Inferior parietal cortex (tissue), 1 donor: ENCODE data around the gene TMEM236.
"Not testable (repeated sequence)": the region's sequence is repeated elsewhere in the genome, so short reads cannot be mapped to it uniquely, and the experiment has no call there.

Experiments
- DNase-seq: peaks from one replicate; pipeline ENCODE4 v3.0.0-alpha.2; 2016; ENCODE audit errors: extremely low spot score

TMEM236 gene

DNA sequence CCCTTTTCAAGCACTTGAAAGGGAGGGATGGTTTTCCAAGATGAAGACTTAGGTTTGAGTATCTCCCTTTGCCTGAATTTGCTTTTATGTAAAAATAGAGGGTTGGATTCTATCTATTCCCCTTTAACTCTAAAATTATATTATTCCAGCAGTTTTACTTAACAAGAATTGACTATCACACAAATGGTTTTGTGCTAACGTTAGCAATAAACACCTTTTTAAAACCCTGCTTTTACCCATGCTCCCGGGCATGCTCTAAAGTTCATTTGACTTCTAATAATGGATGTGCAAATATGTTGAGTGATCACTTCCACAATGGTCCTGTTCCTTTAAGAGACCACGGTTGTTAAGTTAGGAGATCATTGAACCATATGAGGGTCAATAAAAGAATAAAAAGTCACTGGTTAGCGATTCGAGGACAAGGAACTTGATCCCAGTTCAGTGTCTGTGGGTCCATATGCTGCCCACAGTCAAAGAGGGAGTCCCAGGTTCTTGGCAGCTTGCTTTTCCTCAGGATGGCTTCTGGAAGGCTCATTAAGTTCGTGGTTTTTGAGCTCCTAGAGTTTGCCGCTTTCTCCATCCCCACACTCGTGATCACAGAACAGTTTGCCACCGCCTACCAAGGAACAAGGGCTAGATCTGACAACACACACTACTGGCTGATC, at the start of gene TMEM236:
TSS of gene TMEM236 (plus strand) at position 421 of the 665 bp plus-strand sequence. CDS start at position 516, 95 bp downstream.
- DNase-seq = no peak

DNA sequence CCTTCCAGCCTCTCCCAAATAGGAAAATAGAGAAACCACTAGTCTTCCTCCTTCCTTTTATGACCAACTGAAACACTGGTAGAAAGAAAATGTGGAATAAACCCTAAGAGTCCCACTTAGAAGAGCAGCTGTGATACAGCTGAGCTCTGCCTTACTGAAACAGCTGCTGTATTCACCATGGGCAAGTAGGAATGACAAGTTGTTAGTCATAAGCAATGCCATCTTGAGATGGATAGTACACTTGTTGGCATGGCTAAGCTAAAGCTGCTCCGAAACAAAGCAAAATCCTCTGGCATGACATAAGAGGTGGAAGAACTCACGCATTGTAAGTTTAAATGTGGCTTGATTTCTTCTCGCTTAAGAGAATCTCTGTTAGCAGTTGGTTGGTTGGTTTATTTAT, 48.3 kb upstream of the TMEM236 start:
- no peak for DNase-seq

DNA sequence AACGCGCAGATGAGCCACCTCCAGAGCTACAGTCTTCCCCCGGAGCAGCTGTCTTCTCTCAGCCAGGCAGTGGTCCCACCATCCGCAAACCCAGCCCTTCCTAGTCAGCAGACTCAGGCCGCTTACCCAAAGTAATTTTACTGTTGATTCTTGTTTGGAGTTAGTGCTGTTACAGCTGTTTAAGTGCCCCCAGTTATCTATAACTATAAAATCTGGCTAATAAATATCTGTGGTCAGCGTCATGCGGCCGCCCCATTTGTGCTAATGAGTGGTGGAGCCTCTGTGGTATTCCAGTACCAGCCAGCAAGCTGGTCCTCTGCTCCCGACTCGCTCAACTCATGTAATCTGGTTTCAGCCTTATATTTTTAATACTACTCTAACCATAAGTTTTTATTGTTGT, 43.2 kb upstream of the TMEM236 start:
- no peak for DNase-seq

DNA sequence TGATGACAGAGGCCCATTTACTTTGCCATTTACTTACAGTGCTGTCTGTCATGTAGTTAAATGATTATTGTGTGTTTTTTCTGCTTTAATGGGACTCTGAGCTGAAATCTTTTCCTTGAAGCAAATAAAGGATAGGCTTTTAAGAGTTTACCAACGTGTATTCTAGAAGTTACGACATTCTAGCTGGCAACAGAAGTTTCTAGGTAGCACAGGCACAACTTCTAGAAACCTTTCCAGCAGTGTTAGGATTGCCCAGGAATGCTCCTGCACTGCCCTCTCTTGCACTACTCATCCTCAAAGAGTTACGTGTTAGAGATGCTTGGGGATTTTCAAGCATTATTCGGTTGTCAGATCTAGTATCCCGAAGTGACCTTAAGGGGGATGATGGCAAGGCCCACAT, 42.5 kb upstream of the TMEM236 start:
- DNase-seq = no peak

- no peak for DNase-seq
Observed at GRCh38 chr10:17710181-17710580, 41.8 kb upstream of the TMEM236 start.

DNA sequence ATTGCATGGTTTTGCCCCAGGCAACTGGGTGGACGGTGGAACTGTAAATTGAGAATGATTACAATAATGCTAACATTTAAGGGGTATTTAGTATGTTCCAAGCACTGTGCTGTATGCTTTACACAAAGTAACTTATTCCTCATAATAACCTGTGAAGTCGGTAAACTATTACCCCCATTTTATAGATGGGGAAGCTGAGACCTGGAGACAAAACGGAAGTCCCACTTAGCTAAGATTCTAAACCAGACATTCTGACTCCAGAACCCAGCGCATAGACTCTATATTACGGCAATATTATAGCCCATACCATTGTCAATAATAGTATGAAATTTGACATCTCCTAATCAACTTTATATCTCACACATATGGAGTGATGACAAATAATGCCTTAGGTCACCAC, 39.9 kb upstream of the TMEM236 start:
- no peak for DNase-seq

GRCh38 chr10:17712717-17713471, 39.1 kb upstream of the TMEM236 start:
- no peak for DNase-seq

GRCh38 chr10:17713758-17714157, 38.2 kb upstream of the TMEM236 start:
- DNase-seq = no peak

DNA sequence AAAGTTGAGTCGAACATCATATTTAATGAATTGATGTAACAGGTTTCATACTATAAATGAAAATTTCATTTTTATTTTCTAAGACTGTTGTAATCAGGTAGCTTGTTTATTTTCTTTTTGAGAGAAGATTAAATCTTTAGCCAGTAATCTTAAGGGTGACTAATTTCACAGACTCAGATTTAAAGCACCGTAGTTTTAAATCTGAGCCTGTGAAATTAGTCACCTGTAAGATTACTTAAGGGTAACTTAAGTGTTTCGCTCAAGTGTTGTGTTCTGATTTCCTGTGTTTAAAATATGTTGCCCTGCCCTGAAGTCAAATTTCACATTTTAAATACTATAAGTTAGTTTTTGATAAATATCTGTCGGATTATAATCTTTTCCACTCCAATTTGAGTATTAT, 35.8 kb upstream of the TMEM236 start:
- no peak for DNase-seq

GRCh38 chr10:17722317-17723014, 29.5 kb upstream of the TMEM236 start:
- DNase-seq = not testable (repeated sequence)

GRCh38 chr10:17725703-17726102, 26.3 kb upstream of the TMEM236 start:
- DNase-seq = no peak

GRCh38 chr10:17729630-17730029, 22.4 kb upstream of the TMEM236 start:
- no peak for DNase-seq

DNA sequence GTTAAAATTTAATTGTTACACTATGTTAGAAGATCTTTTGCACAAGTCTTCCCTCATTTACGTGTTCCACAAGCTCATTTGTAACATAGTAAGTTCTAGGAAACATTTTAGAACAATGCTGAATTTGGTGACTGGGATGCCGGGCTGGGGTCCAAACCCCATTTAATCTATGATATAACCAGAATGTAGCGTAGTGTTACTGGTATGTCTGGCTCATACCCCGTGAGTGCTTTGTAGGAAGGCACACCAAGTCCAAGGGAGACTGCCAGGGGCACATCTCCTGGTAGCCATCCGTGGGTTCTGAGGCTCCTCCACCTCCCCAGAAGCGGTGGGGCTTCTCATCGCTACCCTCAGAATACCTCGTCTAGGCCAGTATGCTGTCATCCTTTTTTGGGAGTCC, 21.3 kb upstream of the TMEM236 start:
- no peak for DNase-seq

- DNase-seq = no peak
Observed at GRCh38 chr10:17731331-17732020, 20.5 kb upstream of the TMEM236 start.

GRCh38 chr10:17733620-17734019, 18.4 kb upstream of the TMEM236 start:
- no peak for DNase-seq

DNA sequence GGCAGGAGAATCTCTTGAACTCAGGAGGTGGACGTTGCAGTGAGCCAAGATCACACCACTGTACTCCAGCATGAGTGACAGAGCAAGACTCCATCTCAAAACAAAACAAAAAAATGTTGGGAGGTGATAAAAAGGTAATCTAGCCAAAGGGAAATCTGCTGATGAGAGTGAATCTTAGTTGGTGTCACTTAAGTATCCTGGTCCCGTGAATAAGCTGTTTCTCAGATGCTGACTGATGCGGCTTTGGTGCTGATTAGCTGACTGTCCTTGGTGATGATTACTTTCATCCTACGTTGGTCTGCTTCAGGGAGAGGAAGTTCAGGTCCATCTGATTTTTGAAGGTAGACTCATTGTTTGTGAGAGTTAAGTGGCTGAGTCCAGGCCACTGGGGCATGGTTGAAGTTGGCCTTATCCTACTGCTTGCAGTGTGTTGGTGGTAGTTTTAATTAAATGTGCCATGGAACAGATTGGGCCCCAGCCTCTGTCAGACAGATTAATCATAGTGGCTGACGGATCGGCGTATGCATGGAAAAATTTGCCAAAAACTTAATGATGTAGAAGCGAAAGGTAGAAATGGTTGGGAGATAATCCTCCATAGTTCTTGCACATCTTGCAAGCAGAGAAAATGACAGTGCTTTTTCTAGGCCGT, 17.4 kb upstream of the TMEM236 start:
- no peak for DNase-seq

GRCh38 chr10:17735166-17735941, 16.6 kb upstream of the TMEM236 start:
- no peak for DNase-seq

- no peak for DNase-seq
Observed at GRCh38 chr10:17736223-17736622, 15.8 kb upstream of the TMEM236 start.

- DNase-seq = peak; percentile 73
Observed at GRCh38 chr10:17737027-17737965, 14.7 kb upstream of the TMEM236 start.

- DNase-seq = no peak
Observed at GRCh38 chr10:17740668-17741067, 11.3 kb upstream of the TMEM236 start.
